GM21717 (cell line): ENCODE data around the gene GTF3C2.
"Not testable (repeated sequence)": the region's sequence is repeated elsewhere in the genome, so short reads cannot be mapped to it uniquely, and the experiment has no call there.

ENCODE experiments used
- ATAC-seq: cut with Tn5 transposase; IDR thresholded peaks from one replicate; pipeline ENCODE4 v1.9.1; 2021; ENCODE audit warnings: mild to moderate bottlenecking, moderate library complexity; ENCODE audit not compliant: unreplicated experiment

Gene GTF3C2

DNA sequence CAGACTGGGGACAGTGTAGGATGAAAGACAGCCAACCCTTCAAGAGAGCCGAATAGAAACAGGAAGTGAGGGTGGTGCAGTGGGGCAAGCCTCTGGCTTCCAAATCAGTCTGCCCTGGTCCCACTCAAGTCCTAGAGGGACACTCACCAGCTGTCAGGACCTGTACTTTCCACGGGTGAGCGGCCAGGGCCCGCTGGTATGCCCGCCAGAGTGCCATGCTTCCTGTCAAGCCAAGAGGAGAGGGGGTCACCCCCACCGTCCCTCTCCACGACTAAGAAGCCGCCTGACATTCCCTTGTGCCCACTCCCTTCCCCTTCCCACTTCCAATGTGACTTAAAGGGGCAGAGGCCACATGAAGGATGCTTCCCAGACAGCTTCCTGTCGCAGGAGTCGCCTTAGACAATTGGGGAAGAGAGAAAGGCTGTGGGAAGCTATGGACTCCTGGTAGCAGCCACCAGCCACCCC lies 34.2 kb downstream of the GTF3C2 start:
- no peak for ATAC-seq

- ATAC-seq: no peak
These were observed 35.5 kb downstream of the GTF3C2 start for GRCh38 chr2:27320958-27321543.

DNA sequence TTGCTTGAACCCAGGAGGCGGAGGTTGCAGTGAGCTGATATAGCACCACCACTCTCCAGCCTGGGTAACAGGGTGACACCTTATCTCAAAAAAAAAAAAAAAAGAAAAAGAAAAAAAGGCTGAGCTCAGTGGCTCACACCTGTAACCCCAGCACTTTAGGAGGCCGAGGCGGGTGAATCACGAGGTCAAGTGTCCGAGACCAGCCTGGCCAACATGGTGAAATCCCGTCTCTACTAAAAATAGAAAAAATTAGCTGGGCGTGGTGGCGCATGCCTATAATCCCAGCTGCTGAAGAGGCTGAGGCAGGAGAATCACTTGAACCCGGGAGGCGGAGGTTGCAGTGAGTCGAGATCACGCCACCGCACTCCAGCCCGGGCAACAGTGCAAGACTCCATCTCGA lies 36.7 kb downstream of the GTF3C2 start:
- ATAC-seq: not testable (repeated sequence)

DNA sequence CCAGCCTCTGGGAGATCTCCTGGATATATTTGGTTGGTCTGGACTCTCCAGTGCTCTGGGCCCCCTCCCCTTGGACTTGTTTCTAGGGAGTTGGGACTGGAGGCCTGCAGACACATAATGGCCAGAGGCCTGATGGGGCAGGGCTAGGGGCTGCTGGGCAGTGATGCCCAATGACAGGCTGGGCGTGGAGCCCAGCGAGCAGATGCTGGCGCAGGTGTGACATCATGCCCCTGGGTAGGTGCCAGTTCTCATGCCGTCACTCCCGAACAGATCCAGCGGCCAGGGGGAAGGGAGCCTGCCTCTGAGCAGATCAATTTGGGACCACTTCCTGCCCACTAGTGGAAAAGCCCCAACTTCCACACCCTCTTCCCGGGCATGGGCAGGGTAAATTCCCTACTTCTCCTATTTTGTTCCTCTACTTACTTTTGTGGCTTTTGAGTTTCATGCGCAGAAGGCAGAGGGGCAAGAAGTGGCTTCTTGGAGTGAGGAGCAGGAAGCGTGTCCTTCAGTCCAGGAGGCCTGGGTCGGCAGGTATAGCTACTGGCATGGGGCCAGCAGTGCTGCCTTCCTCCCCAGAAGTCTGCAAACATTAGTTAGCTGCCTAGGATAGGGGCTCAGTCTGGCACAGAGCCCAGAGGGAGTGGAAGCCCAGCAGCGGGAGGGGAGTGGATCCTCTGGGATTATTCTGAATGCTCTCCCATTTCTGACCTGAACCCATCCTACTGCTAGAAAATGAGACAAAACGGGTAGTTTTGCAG lies 39.7 kb downstream of the GTF3C2 start:
- ATAC-seq: no peak

GRCh38 chr2:27315122-27315521 lies 41.4 kb downstream of the GTF3C2 start:
- ATAC-seq: no peak

- no peak for ATAC-seq
These were observed 41.9 kb downstream of the GTF3C2 start for GRCh38 chr2:27314709-27315108.

GRCh38 chr2:27313882-27314645 lies 42.5 kb downstream of the GTF3C2 start:
- ATAC-seq: no peak

GRCh38 chr2:27312152-27312551 lies 44.4 kb downstream of the GTF3C2 start:
- ATAC-seq: no peak

- ATAC-seq: no peak
These were observed 46.9 kb downstream of the GTF3C2 start for GRCh38 chr2:27309651-27310050.

DNA sequence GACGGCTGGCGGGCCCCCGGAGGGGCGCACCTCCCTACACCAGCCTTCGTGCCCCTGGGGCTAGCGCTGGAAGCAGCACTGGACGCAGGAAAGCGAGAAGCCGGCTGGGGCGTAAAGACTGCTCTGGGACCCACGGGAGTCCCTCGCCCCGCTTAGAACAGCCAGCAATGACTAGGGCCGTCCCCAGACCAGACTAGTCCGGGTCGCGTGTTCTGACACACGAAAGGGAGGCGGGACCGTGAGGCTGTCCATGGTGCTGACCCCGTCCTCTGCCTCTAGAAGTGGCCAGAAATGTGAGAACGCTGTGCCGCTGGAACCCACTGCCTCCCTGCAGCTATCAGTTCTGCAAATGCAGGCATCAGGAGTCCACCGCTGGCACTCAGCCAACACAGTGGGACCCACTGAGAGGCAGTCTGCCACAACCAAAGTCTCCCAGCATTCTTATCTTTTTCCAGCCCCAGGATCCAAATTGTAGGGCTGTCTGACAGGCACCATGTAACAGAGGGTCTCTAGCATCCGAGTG lies 48.1 kb downstream of the GTF3C2 start, which contains the start of gene UCN:
UCN (minus strand) TSS at position 87 of the 523 bp plus-strand sequence. CDS start 550 bp downstream, outside the sequence.
- no peak for ATAC-seq

- ATAC-seq: no peak
These were observed 48.8 kb downstream of the GTF3C2 start for GRCh38 chr2:27307545-27308358.

DNA sequence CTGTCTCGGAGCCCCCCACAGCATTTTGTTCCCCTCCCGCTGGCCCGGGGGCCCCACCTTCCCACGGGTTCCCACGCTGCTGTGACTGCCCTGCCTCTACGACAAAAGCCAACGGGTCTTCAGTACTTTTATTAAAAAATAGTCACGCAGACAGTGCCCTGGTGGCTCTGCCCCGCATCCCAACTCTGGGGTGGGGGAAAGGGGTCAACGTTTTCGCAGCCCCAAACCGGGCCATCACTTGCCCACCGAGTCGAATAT lies 49.3 kb downstream of the GTF3C2 start:
- no peak for ATAC-seq

- no peak for ATAC-seq
These were observed 49.8 kb downstream of the GTF3C2 start for GRCh38 chr2:27306573-27307286.

- ATAC-seq: no peak
These were observed 50.4 kb downstream of the GTF3C2 start for GRCh38 chr2:27306136-27306535.

DNA sequence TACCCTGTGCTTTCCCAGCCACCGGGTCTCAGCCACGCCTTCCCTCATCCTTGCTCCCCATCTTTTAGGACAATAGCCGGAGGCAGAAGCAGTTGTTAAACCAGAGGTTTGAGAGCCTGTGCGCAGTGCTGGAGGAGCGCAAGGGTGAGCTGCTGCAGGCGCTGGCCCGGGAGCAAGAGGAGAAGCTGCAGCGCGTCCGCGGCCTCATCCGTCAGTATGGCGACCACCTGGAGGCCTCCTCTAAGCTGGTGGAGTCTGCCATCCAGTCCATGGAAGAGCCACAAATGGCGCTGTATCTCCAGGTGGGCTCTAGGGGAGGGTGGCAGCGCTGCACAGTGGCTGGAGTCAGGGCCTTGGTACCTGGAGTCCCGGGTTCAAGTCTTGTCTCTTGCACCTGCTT lies 51.0 kb downstream of the GTF3C2 start:
- ATAC-seq: no peak

DNA sequence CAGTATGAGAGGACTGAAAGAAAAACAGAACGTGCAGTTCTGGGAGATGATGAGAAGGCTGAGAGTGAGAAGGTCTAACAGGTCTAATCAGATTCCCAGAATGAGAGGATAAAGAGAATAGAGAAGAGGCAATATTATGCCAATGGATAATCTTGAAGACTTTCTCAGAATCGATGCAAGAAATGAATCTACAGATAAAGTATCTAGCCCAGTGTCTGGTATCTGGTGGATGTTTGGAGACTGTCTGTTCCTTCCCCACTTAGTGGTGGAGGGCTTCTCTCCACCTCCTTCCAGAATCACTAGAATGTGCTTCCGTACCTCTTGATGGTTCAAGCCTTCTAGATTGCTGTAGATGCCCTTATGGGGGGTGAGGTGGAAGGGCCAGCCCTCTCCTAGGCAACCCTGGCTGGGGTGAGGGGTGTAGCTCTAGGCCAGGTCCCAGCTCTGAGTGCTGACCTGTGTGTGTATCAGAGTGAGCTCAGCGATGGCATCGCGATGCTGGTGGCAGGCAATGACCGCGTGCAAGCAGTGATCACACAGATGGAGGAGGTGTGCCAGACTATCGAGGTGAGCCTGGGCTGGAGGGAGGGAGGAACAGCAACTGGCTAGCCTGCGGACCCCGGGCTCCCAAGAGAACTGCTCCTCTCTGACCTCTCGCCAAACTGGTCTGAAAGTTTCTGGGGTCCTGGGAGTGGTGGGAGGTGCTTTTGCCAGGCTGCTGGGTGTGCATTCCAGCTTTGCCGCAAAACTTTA lies 51.9 kb downstream of the GTF3C2 start:
- no peak for ATAC-seq

DNA sequence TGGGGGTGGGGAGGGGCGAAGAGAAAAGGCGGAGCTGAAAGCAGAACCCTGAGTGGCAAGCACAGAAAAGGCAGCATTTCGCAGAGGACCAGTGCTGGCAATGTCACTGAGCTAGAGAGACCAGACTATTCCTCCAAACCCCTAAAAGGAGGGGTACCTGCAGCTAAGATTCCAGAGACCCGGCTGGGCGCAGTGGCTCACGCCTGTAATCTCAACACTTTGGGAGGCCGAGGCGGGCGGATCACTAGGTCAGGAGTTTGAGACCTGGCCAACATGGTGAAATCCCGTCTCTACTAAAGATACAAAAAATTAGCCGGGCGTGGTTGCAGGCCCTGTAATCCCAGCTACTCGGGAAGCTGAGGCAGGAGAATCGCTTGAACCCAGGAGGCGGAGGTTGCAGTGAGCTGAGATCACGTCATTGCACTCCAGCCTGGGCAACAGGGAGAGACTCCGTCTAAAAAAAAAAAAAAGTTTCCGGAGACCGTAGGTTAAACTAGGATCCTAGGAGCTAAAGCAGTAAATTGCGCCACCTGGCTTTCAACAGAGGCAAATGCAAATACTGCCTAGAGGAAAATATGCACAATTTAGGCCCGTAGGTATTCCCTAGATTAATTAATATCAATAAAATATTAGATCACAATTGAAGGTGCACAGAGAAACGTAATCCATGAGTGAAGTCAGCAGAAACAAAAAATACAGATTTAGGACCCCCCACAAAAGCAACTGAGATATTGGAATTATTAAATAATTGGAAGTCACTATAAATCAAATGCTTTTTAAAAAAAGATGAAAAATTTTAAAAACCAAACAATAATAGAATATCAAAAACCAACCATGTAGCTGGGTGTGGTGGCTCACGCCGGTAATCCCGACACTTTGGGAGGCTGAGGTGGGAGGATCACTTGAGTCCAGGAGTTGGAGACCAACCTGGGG lies 53.2 kb downstream of the GTF3C2 start:
- no peak for ATAC-seq

DNA sequence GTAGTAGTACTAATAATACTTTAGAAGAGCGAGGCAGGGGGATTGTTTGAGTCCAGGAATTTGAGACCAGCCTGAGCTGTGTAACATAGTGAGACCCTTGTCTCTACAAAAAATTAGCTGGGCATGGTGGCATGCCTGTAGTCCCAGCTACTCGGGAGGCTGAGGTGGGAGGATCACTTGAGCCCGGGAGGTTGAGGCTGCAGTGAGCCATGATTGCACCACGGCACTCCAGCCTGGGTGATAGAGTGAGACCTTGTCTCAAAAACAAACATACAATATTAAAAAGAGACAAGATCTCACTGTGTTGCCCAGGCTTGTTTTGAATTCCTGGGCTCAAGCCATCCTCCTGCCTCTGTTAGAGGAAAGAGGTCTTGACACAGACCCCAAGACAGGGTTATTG lies 56.0 kb downstream of the GTF3C2 start:
- ATAC-seq: not testable (repeated sequence)
